ENCODE results near the gene KCNH2.

The KCNH2 gene

GRCh38 chr7:150994838-150995510 is 16.9 kb upstream of the KCNH2 start:
- DNase-seq, result no peak

- DNase-seq, result no peak
Observed at GRCh38 chr7:150994141-150994837, 16.2 kb upstream of the KCNH2 start.

- DNase-seq, result no peak
Observed at GRCh38 chr7:150993511-150993910, 15.4 kb upstream of the KCNH2 start.

GRCh38 chr7:150992833-150993302 is 14.7 kb upstream of the KCNH2 start:
- peak in 9 of 58 donors; percentile 9 to 46 (median 23) for DNase-seq

- no peak for DNase-seq
Observed at GRCh38 chr7:150992051-150992640, 14.0 kb upstream of the KCNH2 start.

GRCh38 chr7:150990416-150991186 is 12.5 kb upstream of the KCNH2 start, which contains the start of gene NOS3:
NOS3 (plus strand) TSS chr7:150991017; CDS start chr7:150993804, 2,787 bp downstream.
- DNase-seq, result no peak

GRCh38 chr7:150989456-150989855 is 11.3 kb upstream of the KCNH2 start:
- no peak for DNase-seq

GRCh38 chr7:150988230-150989226 is 10.4 kb upstream of the KCNH2 start:
- peak in 47 of 58 donors; percentile 26 to 78 (median 53) for DNase-seq

- no peak for DNase-seq
Observed at GRCh38 chr7:150986556-150986955, 8.4 kb upstream of the KCNH2 start.

- DNase-seq, result peak in 41 of 58 donors; percentile 16 to 75 (median 43)
Observed at GRCh38 chr7:150986099-150986512, 8.0 kb upstream of the KCNH2 start.

GRCh38 chr7:150983893-150984368 is 5.8 kb upstream of the KCNH2 start:
- DNase-seq, result no peak

- DNase-seq, result peak in 54 of 58 donors; percentile 17 to 92 (median 75)
Observed at GRCh38 chr7:150982351-150982750, 4.2 kb upstream of the KCNH2 start.

- DNase-seq, result no peak
Observed at GRCh38 chr7:150981644-150982043, 3.5 kb upstream of the KCNH2 start.

GRCh38 chr7:150980663-150981062 is 2.5 kb upstream of the KCNH2 start:
- peak in 1 of 58 donors; percentile 33 for DNase-seq

- peak in 5 of 58 donors; percentile 30 to 59 (median 40) for DNase-seq
Observed at GRCh38 chr7:150979713-150980390, 1.7 kb upstream of the KCNH2 start.

GRCh38 chr7:150977382-150978125 is 567 bp downstream of the KCNH2 start:
- no peak for DNase-seq

GRCh38 chr7:150976529-150977381 is 1.4 kb downstream of the KCNH2 start:
- DNase-seq, result no peak

Data from anterior cingulate cortex (tissue), 58 donors.